ENCODE results near the gene PRR22.
A peak's percentile ranks its signal among the peaks of the same experiment; 100 is the strongest.

PRR22 gene

GRCh38 chr19:5803752-5804515 lies 19.4 kb upstream of the PRR22 start:
- H3K4me3 ChIP-seq (ENCODE audit: low read depth, low read length), result peak overlapping the region; percentile 49
- CTCF ChIA-PET, result interaction anchor here (0.6 to 2.7 kb wide), 73 partner anchors 10 to 415 kb away, joined by 3 to 100 read pairs (median 5); partner anchors contain the start of genes CATSPERD, DUS3L, FUT3 and FUT5
- POLR2A ChIA-PET, result interaction anchor here (0.6 to 1.2 kb wide), 3 partner anchors 25 to 99 kb away, joined by 3 to 10 read pairs (median 4); partner anchors contain the start of gene NDUFA11
- DNase-seq (ENCODE audit: low read depth, low spot score), result peak; percentile 10
- TF ChIP-seq CTCF (IDR thresholded peaks at IDR 0.05; ENCODE audit: insufficient read depth, low read length, missing control alignments), result peak; percentile 100

GRCh38 chr19:5803441-5803751 lies 18.9 kb upstream of the PRR22 start:
- POLR2A ChIA-PET, result interaction anchor here (0.6 to 1.2 kb wide), 3 partner anchors 25 to 100 kb away, joined by 3 to 10 read pairs (median 4); partner anchors contain the start of gene NDUFA11
- DNase-seq (ENCODE audit: low read depth, low spot score), result no peak
- H3K4me3 ChIP-seq (ENCODE audit: low read depth, low read length), result peak overlapping the region; percentile 49
- CTCF ChIA-PET, result interaction anchor here (0.6 to 2.7 kb wide), 57 partner anchors 9 to 415 kb away, joined by 3 to 100 read pairs (median 7); partner anchors contain the start of genes CATSPERD, DUS3L, FUT3 and FUT5
- TF ChIP-seq CTCF (IDR thresholded peaks at IDR 0.05; ENCODE audit: insufficient read depth, low read length, missing control alignments), result no peak

GRCh38 chr19:5801796-5802619 lies 17.5 kb upstream of the PRR22 start:
- no peak overlapping the region for H3K4me3 ChIP-seq (ENCODE audit: low read depth, low read length)
- TF ChIP-seq CTCF (IDR thresholded peaks at IDR 0.05; ENCODE audit: insufficient read depth, low read length, missing control alignments), result no peak
- DNase-seq (ENCODE audit: low read depth, low spot score), result no peak
- CTCF ChIA-PET, result interaction anchor here (1.0 to 2.7 kb wide), 4 partner anchors 8 to 91 kb away, joined by 3 to 100 read pairs (median 6); partner anchors contain the start of gene DUS3L
- POLR2A ChIA-PET, result interaction anchor here (0.6 kb wide), 1 partner anchor 118 kb away, joined by 3 read pairs; no protein-coding TSS in a partner anchor

- DNase-seq (ENCODE audit: low read depth, low spot score), result no peak
- H3K4me3 ChIP-seq (ENCODE audit: low read depth, low read length), result no peak overlapping the region
- no peak for TF ChIP-seq CTCF (IDR thresholded peaks at IDR 0.05; ENCODE audit: insufficient read depth, low read length, missing control alignments)
- ChIA-PET POLR2A (no interaction called here), CTCF (interaction anchor here (1.6 kb wide), 1 partner anchor 10 kb away, joined by 4 read pairs; the partner anchor contains the start of gene DUS3L)
These were observed 16.1 kb upstream of the PRR22 start for GRCh38 chr19:5800361-5801270.

GRCh38 chr19:5799247-5800241 lies 15.0 kb upstream of the PRR22 start:
- H3K4me3 ChIP-seq (ENCODE audit: low read depth, low read length), result no peak overlapping the region
- ChIA-PET CTCF (interaction anchor here (1.6 kb wide), 1 partner anchor 9 kb away, joined by 4 read pairs; the partner anchor contains the start of gene DUS3L), POLR2A (no interaction called here)
- no peak for TF ChIP-seq CTCF (IDR thresholded peaks at IDR 0.05; ENCODE audit: insufficient read depth, low read length, missing control alignments)
- DNase-seq (ENCODE audit: low read depth, low spot score), result no peak

Data from AG04449 (cell line).